H7 (cell line): ENCODE data around the gene EAF1. TPM values are rescaled to one million over a fixed set of nuclear protein-coding genes. Genes with fewer than 3 reads are reported as not detected.
"Not testable (repeated sequence)": the region's sequence is repeated elsewhere in the genome, so short reads cannot be mapped to it uniquely, and the experiment has no call there.

Experiments used
- DNase-seq: peaks from one replicate; pipeline ENCODE4 v3.0.0; 2012
- H3K27me3 ChIP-seq: 2 replicates; pipeline ENCODE4 v1.6.0; 2011; ENCODE audit warnings: mild to moderate bottlenecking, low read length; ENCODE audit not compliant: control insufficient read depth, insufficient read depth
- H3K36me3 ChIP-seq: replicated peaks from 2 replicates; pipeline ENCODE4 v1.5.1; 2011; ENCODE audit warnings: low read length; ENCODE audit not compliant: control insufficient read depth, insufficient read depth
- H3K4me3 ChIP-seq: 2 replicates; pipeline ENCODE4 v1.5.1; 2011; ENCODE audit warnings: low read depth, mild to moderate bottlenecking, control low read depth, low read length, moderate library complexity; ENCODE audit not compliant: insufficient read depth
- total RNA-seq: library from RNA; depleted of rRNA; stranded (reverse); fragments of >200 nt; shearing (Covaris generic); gene quantifications from 2 replicates; pipeline ENCODE4 v1.2.3, GENCODE V29; 2014; rRNA removed

Gene EAF1
- total RNA-seq, 1 experiment from 2014 or later = 25.7 TPM

DNA sequence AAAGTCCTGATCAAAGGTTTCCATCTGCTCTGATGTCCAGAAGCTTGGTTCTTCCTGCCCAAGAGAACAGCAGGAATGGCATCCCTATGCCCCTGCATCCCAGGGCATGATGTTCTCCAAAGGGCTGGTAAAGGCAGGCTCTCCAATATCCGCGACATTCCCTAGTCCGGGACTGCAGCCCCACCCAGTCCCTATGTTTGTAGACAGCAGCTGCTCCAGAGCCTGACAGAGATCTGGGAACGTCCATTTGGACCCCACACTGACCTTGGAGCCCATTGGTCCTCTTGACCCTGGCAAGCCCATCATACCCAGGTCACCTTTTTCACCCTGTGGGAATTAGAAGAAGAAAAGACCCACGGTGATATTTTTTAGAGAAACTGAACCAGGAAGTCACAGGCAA is 47.8 kb downstream of the EAF1 start:
- Histone ChIP-seq H3K27me3 (no peaks in the 10 kb centered on the region), H3K4me3 (no peak overlapping the region), H3K36me3 (no peaks in the 10 kb centered on the region)
- no peak for DNase-seq

DNA sequence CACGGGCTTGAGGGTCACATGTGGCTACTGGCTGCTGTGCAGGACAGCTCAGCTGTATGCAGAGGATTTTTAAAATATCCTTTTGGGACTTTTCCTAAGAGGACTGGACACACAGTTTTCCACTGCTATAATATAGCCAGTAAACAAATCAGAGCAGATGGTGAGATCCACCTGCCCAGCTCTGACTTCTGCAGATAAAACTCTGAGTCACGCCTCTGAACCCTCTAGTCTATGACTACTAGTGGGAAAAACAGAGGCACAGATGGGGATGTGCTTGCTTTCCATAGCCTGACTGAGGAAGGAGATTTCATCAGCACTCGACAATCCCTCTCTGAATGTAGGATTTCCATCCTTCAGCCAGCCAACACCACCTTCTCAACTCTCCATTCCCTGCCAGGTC is 49.0 kb downstream of the EAF1 start:
- H3K36me3 ChIP-seq = no peaks in the 10 kb centered on the region
- no peaks in the 10 kb centered on the region for H3K27me3 ChIP-seq
- no peak for DNase-seq
- no peak overlapping the region for H3K4me3 ChIP-seq

DNA sequence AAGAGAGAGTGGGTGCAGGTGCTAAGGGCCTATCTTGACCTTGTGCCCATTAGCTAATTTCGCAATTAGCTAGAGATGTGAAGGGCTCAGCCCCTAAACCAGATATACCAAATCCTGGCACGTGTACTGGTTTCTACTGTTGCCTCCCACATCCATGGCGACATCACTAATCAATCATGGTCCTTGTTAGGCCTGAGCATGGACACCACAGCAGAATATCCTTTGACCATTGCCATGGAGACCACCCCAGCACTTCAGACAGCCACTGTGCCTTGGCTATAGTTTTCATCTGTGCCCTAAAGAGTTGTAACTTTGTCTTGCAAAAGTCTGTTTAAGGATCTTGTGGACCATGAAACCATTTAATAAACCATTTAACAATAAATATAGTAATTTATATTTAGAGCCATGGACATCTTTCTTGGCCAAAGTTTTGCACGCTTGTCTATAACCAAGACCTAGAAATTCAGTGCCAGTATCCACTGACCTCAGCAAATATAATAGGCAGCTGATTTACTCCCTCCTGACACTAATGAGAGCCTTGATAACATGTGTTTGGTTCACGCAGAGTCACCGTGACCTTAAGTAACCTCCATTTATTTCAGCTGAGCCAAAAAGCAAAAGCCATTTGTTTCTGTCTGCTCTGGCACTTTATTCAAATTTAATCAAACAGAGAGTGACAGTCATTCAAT is 50.7 kb downstream of the EAF1 start:
- no peak for DNase-seq
- Histone ChIP-seq H3K4me3 (no peak overlapping the region), H3K36me3 (no peaks in the 10 kb centered on the region), H3K27me3 (no peaks in the 10 kb centered on the region)

DNA sequence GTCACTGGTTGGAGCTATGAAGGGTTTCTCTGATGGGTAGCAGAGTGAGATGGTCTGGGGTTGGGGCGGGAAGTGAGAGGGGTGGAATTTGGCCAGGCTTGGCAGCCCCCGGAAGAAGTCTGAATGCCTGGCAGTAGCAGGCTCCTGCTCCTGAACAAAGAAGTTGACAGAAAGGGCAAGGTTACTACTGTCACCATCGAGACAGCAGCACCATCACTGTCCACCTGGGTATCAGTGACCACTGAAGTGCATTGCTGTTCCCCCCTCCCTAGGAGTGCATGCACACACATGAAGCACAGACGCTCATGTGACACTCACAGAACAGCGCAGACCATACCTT is 51.2 kb downstream of the EAF1 start:
- DNase-seq = no peak
- Histone ChIP-seq H3K36me3 (no peaks in the 10 kb centered on the region), H3K4me3 (no peak overlapping the region), H3K27me3 (no peaks in the 10 kb centered on the region)

DNA sequence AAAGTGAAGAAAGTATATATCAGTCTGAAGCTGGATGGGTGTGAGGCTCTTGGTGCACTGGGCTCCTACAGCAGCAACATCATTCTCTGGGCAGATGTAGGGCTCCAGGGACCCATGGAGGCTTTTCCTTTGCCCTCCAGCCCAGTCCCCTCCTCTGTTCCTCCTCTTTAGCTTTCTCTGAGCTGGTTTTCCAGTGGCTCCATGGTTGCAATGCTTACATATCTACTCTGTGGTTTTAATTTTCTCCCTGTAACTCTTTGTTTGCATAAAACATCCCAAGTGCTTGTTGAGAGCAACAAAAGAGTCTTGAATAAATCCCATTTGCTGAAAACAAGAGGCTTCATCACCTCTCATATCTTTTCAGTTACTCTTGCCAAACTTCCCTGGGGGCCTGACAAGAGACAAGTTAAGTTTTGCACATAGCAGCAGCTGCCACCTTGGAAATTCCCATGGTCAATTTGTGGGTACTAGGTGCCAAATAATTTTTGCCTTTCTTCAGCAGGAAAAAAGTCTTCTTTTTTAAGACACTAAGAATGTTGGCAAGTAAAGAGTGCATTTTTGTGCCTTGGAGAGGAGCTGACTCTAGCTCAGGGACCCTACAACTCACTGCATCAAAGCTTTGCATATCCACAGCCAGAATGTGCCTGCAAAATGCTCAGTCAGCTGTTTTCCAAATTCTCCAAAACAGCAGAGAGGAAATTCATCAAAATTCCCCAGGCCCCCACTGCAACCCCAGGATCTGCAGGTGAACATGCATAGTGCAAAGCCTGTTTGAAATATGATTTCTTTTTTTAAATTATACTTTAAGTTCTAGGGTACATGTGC is 52.2 kb downstream of the EAF1 start:
- no peak for DNase-seq
- Histone ChIP-seq H3K36me3 (no peaks in the 10 kb centered on the region), H3K27me3 (no peaks in the 10 kb centered on the region), H3K4me3 (no peak overlapping the region)

DNA sequence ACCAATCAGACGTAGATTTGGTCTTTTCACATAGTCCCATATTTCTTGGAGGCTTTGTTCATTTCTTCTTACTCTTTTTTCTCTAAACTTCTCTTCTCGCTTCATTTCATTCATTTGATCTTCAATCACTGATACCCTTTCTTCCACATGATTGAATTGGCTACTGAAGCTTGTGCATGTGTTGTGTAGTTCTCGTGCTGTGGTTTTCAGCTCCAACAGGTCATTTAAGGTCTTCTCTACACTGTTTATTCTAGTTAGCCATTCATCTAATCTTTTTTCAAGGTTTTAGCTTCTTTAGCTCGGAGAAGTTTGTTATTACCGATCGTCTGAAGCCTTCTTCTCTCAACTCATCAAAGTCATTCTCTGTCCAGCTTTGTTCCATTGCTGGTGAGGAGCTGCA is 57.2 kb downstream of the EAF1 start:
- not testable (repeated sequence) for DNase-seq, H3K27me3 ChIP-seq, H3K4me3 ChIP-seq, H3K36me3 ChIP-seq

DNA sequence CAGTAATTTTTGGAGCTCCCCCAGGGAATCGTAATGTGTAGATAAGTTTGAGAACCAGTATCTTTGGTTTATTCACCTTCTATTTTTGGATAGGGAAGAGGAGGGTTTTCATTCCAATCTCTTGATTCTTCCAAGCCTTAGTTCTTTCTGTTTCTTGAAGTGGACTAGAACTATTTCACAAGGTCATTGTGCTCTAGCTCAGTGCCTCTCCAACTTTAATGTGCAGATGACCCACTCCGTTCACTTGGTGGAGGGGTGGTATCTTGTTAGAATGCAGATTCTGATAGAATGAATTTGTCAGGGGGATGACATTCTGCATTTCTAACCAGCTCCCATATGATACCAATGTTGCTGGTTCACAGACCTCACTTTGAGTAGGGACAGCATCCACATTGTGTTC is 58.6 kb downstream of the EAF1 start:
- Histone ChIP-seq H3K27me3 (no peaks in the 10 kb centered on the region; the same call in 1 of the 2 replicates), H3K36me3 (no peaks in the 10 kb centered on the region), H3K4me3 (no peak overlapping the region)
- DNase-seq = no peak

DNA sequence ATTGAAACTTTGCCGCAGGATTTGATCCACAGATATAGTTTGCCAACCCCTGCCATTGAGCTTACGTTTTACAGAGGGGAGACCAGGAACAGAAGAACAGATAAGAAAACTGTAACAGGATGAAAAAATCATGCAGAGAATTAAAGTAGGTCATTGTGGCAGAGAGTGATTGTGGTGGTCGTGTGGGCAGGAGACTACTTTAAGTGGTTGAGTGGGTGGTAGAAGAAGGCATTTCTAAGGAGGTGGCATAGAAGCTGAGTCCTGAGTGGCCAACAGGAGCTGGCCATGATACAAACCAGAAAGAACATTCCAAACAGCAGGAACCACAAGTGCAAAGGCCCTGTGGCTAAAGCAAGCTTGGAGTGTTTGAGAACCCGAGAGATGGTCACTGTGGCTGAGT is 59.6 kb downstream of the EAF1 start:
- no peaks in the 10 kb centered on the region for H3K36me3 ChIP-seq
- no peak for DNase-seq

DNA sequence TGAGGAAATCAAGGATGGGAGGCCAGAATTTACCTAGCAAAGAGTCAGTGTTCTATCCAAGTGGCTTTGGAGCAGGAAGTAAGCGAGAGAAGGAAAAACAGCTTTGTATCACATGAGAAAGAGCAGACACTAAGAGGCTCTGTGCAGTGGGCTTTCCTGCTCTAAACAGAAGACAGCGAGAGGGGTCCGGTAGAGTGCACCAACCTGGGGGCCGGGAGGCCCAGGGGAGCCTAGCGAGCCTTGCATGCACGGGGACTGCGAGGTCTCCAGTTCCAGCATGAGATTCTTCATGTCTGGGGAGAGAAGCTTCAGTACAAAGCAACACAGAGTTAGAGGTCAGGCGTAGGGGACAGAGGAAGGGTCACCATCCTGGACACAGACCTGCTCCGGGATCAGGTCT is 60.6 kb downstream of the EAF1 start:
- H3K27me3 ChIP-seq = no peaks in the 10 kb centered on the region; the same call in 1 of the 2 replicates
- no peaks in the 10 kb centered on the region for H3K36me3 ChIP-seq
- H3K4me3 ChIP-seq = no peak overlapping the region
- no peak for DNase-seq

More for the DNA sequence above, 59.6 kb downstream of the EAF1 start:
- Histone ChIP-seq H3K4me3 (no peak overlapping the region), H3K27me3 (no peaks in the 10 kb centered on the region; the same call in 1 of the 2 replicates)

DNA sequence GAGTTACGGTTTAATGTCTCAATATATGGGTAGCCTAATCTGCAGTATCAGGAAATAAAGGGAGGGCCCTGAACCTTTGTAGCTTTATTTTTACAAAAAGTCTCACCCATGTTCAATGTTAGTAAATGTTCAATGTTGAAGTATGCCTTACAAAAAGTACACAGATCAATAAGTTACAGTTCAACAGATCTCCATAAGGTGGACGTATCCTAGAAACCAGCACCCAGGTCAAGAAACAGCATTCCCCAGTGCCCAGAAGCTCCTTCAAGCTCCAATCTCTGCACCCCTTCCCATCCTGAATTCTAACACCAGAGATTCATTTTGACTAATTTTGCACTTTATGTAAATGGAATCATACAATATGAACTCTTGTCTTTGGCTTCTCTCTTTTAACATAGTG is 62.8 kb downstream of the EAF1 start:
- no peaks in the 10 kb centered on the region; the same call in 1 of the 2 replicates for H3K27me3 ChIP-seq
- DNase-seq = no peak
- H3K4me3 ChIP-seq = no peak overlapping the region
- H3K36me3 ChIP-seq = no peaks in the 10 kb centered on the region

DNA sequence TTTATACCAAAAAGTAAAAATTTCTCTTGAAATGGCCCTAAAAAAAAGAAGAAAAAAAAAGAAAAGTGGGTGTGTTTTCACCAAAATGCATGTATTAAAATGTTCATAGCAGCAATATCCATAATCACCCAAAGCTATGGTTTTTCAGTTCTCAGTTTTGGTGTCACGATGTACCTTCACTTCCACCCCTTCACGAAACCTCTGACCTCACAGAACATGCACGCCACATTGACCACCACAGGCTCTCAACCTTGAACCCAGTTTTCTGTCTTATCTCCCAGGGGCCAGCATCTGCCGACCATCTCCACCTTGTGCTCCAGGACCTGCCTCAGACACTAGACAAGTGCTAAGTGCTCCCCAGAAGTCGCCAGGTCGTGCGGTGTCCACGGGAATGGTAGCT is 63.7 kb downstream of the EAF1 start:
- DNase-seq = no peak
- H3K4me3 ChIP-seq = no peak overlapping the region
- no peaks in the 10 kb centered on the region; the same call in 1 of the 2 replicates for H3K27me3 ChIP-seq

More for the DNA sequence above, 63.7 kb downstream of the EAF1 start:
- no peaks in the 10 kb centered on the region for H3K36me3 ChIP-seq

Other genes starting within 250 kb of the EAF1 start
- 10.6 and 14.3 TPM in 2 replicates for gene CAPN7, start 221.4 kb upstream of the EAF1 start, total RNA-seq
- gene SH3BP5, start 95.0 kb upstream of the EAF1 start, total RNA-seq = 8.0 and 10.0 TPM in 2 replicates
- gene METTL6, start 54 bp upstream of the EAF1 start, total RNA-seq = 13.3 and 14.0 TPM in 2 replicates
- 0.52 and 1.00 TPM in 2 replicates for gene COLQ, start 94.1 kb downstream of the EAF1 start, total RNA-seq
- 52.0 and 69.3 TPM in 2 replicates for gene HACL1, start 174.0 kb downstream of the EAF1 start, total RNA-seq
- 13.4 and 18.1 TPM in 2 replicates for gene BTD, start 174.1 kb downstream of the EAF1 start, total RNA-seq